GM21786 (cell line): ENCODE measurements around the gene WNT7B.

Experiments used
- ATAC-seq: cut with Tn5 transposase; IDR thresholded peaks from one replicate; pipeline ENCODE4 v1.9.1; 2021; ENCODE audit not compliant: unreplicated experiment

WNT7B gene

GRCh38 chr22:45974498-45974897 lies 2.5 kb downstream of the WNT7B start:
- no peak for ATAC-seq

- ATAC-seq: no peak
These were observed 4.1 kb downstream of the WNT7B start for GRCh38 chr22:45972889-45973253.

GRCh38 chr22:45972091-45972888 lies 4.7 kb downstream of the WNT7B start:
- ATAC-seq: no peak

GRCh38 chr22:45971408-45972028 lies 5.4 kb downstream of the WNT7B start:
- no peak for ATAC-seq

- no peak for ATAC-seq
These were observed 6.1 kb downstream of the WNT7B start for GRCh38 chr22:45970705-45971407.

GRCh38 chr22:45969801-45970470 lies 7.0 kb downstream of the WNT7B start:
- ATAC-seq: no peak

GRCh38 chr22:45969414-45969799 lies 7.6 kb downstream of the WNT7B start:
- ATAC-seq: no peak

- no peak for ATAC-seq
These were observed 8.1 kb downstream of the WNT7B start for GRCh38 chr22:45968751-45969413.

- ATAC-seq: no peak
These were observed 8.8 kb downstream of the WNT7B start for GRCh38 chr22:45968003-45968650.

- ATAC-seq: no peak
These were observed 10.0 kb downstream of the WNT7B start for GRCh38 chr22:45966895-45967365.

GRCh38 chr22:45966320-45966894 lies 10.6 kb downstream of the WNT7B start:
- no peak for ATAC-seq

GRCh38 chr22:45965563-45965962 lies 11.4 kb downstream of the WNT7B start:
- no peak for ATAC-seq

GRCh38 chr22:45964926-45965527 lies 11.9 kb downstream of the WNT7B start:
- ATAC-seq: no peak

GRCh38 chr22:45964372-45964771 lies 12.6 kb downstream of the WNT7B start:
- no peak for ATAC-seq

GRCh38 chr22:45963821-45964220 lies 13.1 kb downstream of the WNT7B start:
- no peak for ATAC-seq

GRCh38 chr22:45962756-45963324 lies 14.1 kb downstream of the WNT7B start:
- no peak for ATAC-seq

- ATAC-seq: no peak
These were observed 14.6 kb downstream of the WNT7B start for GRCh38 chr22:45962434-45962718.

GRCh38 chr22:45961679-45962433 lies 15.1 kb downstream of the WNT7B start:
- no peak for ATAC-seq
